Measurements from ENCODE around the gene PGAM1.

DNA sequence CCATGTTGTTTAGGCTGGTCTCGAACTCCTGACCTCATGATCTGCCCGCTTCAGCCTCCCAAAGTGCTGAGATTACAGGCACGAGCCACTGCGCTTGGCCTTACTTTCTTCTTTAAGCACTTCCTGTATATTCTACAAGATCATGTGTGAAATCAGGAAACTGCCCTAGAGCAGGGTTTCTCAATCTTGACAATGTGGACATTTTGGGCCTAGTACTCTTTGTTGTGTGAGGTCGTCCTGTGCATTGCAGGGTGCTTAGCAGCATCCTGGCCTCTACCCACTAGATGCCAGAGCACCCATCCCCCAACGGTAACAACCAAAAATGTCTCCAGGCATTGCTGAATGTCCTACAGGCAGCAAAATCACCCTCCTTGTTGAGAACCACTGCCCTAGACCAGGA, 49.6 kb upstream of the PGAM1 start:
- TF ChIP-seq, protein P1, sequence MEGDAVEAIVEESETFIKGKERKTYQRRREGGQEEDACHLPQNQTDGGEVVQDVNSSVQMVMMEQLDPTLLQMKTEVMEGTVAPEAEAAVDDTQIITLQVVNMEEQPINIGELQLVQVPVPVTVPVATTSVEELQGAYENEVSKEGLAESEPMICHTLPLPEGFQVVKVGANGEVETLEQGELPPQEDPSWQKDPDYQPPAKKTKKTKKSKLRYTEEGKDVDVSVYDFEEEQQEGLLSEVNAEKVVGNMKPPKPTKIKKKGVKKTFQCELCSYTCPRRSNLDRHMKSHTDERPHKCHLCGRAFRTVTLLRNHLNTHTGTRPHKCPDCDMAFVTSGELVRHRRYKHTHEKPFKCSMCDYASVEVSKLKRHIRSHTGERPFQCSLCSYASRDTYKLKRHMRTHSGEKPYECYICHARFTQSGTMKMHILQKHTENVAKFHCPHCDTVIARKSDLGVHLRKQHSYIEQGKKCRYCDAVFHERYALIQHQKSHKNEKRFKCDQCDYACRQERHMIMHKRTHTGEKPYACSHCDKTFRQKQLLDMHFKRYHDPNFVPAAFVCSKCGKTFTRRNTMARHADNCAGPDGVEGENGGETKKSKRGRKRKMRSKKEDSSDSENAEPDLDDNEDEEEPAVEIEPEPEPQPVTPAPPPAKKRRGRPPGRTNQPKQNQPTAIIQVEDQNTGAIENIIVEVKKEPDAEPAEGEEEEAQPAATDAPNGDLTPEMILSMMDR (IDR thresholded peaks at IDR 0.05): no peak
- TF ChIP-seq POLR2AphosphoS5 (IDR thresholded peaks at IDR 0.05): no peak

Measured in stomach (tissue), 4 donors.